Nephron (organoid): ENCODE results near the gene PRPS1L1.

Source experiments
- H3K27ac Mint-ChIP-seq, 3 experiments: 2 replicates each; pipeline ENCODE4 v1.8.0; 2020; ENCODE audit warnings: mixed read lengths in 3 of 3, mild to moderate bottlenecking in 2 of 3, moderate library complexity in 1 of 3
- H3K27me3 Mint-ChIP-seq: 2 replicates; pipeline ENCODE4 v1.8.0; 2021; ENCODE audit warnings: low read depth, mild to moderate bottlenecking, moderate library complexity, mixed read lengths
- H3K36me3 Mint-ChIP-seq: 2 replicates; pipeline ENCODE4 v1.8.0; 2020; ENCODE audit warnings: low read depth, mixed read lengths
- H3K4me1 Mint-ChIP-seq: 2 replicates; pipeline ENCODE4 v1.8.0; 2020; ENCODE audit warnings: mixed read lengths
- H3K4me3 Mint-ChIP-seq, 3 experiments: 2 replicates each; pipeline ENCODE4 v1.8.0; 2020; ENCODE audit warnings: mild to moderate bottlenecking in 3 of 3, mixed read lengths in 3 of 3, moderate library complexity in 2 of 3
- H3K9me3 Mint-ChIP-seq: 2 replicates; pipeline ENCODE4 v1.8.0; 2020; ENCODE audit warnings: mixed read lengths
- TF ChIP-seq, protein P1 (sequence below), 3 experiments: fragments of 200-600 bp; sonication (generic); IDR thresholded peaks; one replicate each; pipeline ENCODE4 v1.5.0; 2021; ENCODE audit warnings: antibody characterized with exemption in 3 of 3; ENCODE audit not compliant: unreplicated experiment in 3 of 3

PRPS1L1 gene

GRCh38 chr7:17988141-17988540, 39.5 kb downstream of the PRPS1L1 start:
- H3K27me3 Mint-ChIP-seq, result no peaks in the 10 kb centered on the region
- H3K9me3 Mint-ChIP-seq, result no peaks in the 10 kb centered on the region
- H3K4me1 Mint-ChIP-seq, result peaks cover 5% of the 10 kb centered on the region
- H3K4me3 Mint-ChIP-seq, result no peak overlapping the region
- H3K27ac Mint-ChIP-seq, result no peak overlapping the region
- TF ChIP-seq, protein P1, sequence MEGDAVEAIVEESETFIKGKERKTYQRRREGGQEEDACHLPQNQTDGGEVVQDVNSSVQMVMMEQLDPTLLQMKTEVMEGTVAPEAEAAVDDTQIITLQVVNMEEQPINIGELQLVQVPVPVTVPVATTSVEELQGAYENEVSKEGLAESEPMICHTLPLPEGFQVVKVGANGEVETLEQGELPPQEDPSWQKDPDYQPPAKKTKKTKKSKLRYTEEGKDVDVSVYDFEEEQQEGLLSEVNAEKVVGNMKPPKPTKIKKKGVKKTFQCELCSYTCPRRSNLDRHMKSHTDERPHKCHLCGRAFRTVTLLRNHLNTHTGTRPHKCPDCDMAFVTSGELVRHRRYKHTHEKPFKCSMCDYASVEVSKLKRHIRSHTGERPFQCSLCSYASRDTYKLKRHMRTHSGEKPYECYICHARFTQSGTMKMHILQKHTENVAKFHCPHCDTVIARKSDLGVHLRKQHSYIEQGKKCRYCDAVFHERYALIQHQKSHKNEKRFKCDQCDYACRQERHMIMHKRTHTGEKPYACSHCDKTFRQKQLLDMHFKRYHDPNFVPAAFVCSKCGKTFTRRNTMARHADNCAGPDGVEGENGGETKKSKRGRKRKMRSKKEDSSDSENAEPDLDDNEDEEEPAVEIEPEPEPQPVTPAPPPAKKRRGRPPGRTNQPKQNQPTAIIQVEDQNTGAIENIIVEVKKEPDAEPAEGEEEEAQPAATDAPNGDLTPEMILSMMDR (IDR thresholded peaks at IDR 0.05; ENCODE audit: unreplicated experiment in 3 of 3), result no peak
- no peaks in the 10 kb centered on the region for H3K36me3 Mint-ChIP-seq

DNA sequence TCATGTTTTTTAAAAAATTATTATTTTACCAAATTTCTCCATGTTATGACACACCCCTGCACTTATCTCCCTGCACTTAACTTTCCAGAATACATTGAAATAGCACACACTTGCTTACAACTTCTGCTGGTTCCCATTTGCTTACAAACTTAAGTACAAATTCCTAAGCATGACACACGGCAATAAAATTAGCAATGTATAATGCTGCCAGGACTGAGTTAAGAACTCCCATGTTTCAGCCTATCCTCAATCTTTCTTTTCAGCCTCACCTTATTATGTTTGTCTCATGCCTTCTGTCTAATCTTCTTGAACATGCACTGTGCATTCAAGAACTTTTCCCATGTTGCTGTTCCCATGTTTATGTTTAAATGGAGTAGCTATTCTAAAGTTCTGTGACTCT, 40.8 kb downstream of the PRPS1L1 start:
- no peak overlapping the region for H3K4me3 Mint-ChIP-seq
- H3K36me3 Mint-ChIP-seq, result no peaks in the 10 kb centered on the region
- TF ChIP-seq, protein P1 (IDR thresholded peaks at IDR 0.05; ENCODE audit: unreplicated experiment in 3 of 3), result no peak

GRCh38 chr7:17985473-17986239, 42.0 kb downstream of the PRPS1L1 start:
- H3K4me3 Mint-ChIP-seq, result no peak overlapping the region
- no peak overlapping the region for H3K27ac Mint-ChIP-seq
- H3K9me3 Mint-ChIP-seq, result peaks cover 5% of the 10 kb centered on the region
- H3K36me3 Mint-ChIP-seq, result no peaks in the 10 kb centered on the region
- no peaks in the 10 kb centered on the region for H3K4me1 Mint-ChIP-seq
- TF ChIP-seq, protein P1 (IDR thresholded peaks at IDR 0.05; ENCODE audit: unreplicated experiment in 3 of 3), result no peak
- H3K27me3 Mint-ChIP-seq, result no peaks in the 10 kb centered on the region

More for the DNA sequence above, 40.8 kb downstream of the PRPS1L1 start:
- H3K4me1 Mint-ChIP-seq, result peaks cover 2% of the 10 kb centered on the region
- H3K27me3 Mint-ChIP-seq, result no peaks in the 10 kb centered on the region
- no peak overlapping the region for H3K27ac Mint-ChIP-seq
- H3K9me3 Mint-ChIP-seq, result peaks cover 5% of the 10 kb centered on the region

DNA sequence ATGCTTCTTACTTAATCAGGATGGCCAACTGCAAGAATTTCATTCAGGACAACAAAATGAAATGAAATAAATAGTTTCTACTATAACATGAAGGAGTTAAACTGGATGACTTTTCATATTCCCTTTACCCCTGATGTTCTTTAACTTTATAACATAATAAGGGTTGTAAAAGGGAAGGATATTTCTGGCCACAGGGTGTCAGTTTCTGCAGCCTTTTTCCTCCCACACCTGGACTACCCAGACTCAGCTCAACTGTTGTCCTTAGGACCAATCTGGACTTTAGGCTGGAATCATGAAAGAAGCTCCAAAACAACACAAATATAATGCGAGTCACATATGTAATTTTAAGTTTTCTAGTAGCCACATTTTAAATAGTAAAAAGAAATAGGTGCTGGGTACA, 43.4 kb downstream of the PRPS1L1 start:
- TF ChIP-seq, protein P1 (IDR thresholded peaks at IDR 0.05; ENCODE audit: unreplicated experiment in 3 of 3), result no peak
- Mint-ChIP-seq H3K36me3 (no peaks in the 10 kb centered on the region), H3K4me3 (no peak overlapping the region), H3K27me3 (no peaks in the 10 kb centered on the region), H3K9me3 (peaks cover 8% of the 10 kb centered on the region), H3K4me1 (no peaks in the 10 kb centered on the region), H3K27ac (no peak overlapping the region)

GRCh38 chr7:17983221-17984062, 44.2 kb downstream of the PRPS1L1 start:
- no peak overlapping the region for H3K27ac Mint-ChIP-seq
- TF ChIP-seq, protein P1 (IDR thresholded peaks at IDR 0.05; ENCODE audit: unreplicated experiment in 3 of 3), result no peak
- no peaks in the 10 kb centered on the region for H3K4me1 Mint-ChIP-seq
- H3K4me3 Mint-ChIP-seq, result no peak overlapping the region
- H3K27me3 Mint-ChIP-seq, result no peaks in the 10 kb centered on the region
- H3K9me3 Mint-ChIP-seq, result peaks cover 8% of the 10 kb centered on the region
- H3K36me3 Mint-ChIP-seq, result no peaks in the 10 kb centered on the region
